DND-41 (cell line): ENCODE results near the gene GPRIN1.
"Not testable (repeated sequence)": the region's sequence is repeated elsewhere in the genome, so short reads cannot be mapped to it uniquely, and the experiment has no call there.

ENCODE experiments used
- ATAC-seq: fragments of 200-7000 bp; cut with Tn5 transposase; 3 replicates; pipeline ENCODE4 v1.9.1; 2021; ENCODE audit warnings: low read depth; ENCODE audit not compliant: insufficient read depth
- DNase-seq: peaks from one replicate; pipeline ENCODE4 v3.0.0-alpha.2; 2020
- H2AFZ ChIP-seq: 2 replicates; pipeline ENCODE4 v1.6.0; 2012; ENCODE audit warnings: low read depth, low read length
- H3K27ac ChIP-seq: 2 replicates; pipeline ENCODE4 v1.5.1; 2012; ENCODE audit warnings: low read length, inconsistent platforms
- H3K27me3 ChIP-seq: fragments of 200-600 bp; sonication (generic); 2 replicates; pipeline ENCODE4 v1.6.0; 2012; ENCODE audit warnings: low read length, mild to moderate bottlenecking, inconsistent platforms; ENCODE audit not compliant: insufficient read depth, poor library complexity
- H3K36me3 ChIP-seq: 2 replicates; pipeline ENCODE4 v1.5.1; 2012; ENCODE audit warnings: low read length, inconsistent platforms; ENCODE audit not compliant: insufficient read depth
- H3K4me1 ChIP-seq: 2 replicates; pipeline ENCODE4 v1.5.1; 2012; ENCODE audit warnings: mild to moderate bottlenecking, low read length; ENCODE audit not compliant: insufficient read depth
- H3K4me2 ChIP-seq: 2 replicates; pipeline ENCODE4 v1.6.0; 2012; ENCODE audit warnings: mild to moderate bottlenecking, moderate library complexity, low read length, inconsistent platforms; ENCODE audit not compliant: insufficient read depth
- H3K4me3 ChIP-seq, 2 experiments: fragments of 200-600 bp in 1 of 2; shearing (Covaris generic) in 1 of 2; 2 replicates each; pipeline ENCODE4 v1.5.1; 2012 to 2016; ENCODE audit warnings: inconsistent platforms in 2 of 2, low read length in 2 of 2, mild to moderate bottlenecking in 2 of 2, low read depth in 1 of 2, moderate library complexity in 1 of 2
- H3K79me2 ChIP-seq: 2 replicates; pipeline ENCODE4 v1.6.0; 2012; ENCODE audit warnings: low read length, inconsistent platforms; ENCODE audit not compliant: insufficient read depth
- H3K9ac ChIP-seq: 2 replicates; pipeline ENCODE4 v1.6.0; 2012; ENCODE audit warnings: low read depth, mild to moderate bottlenecking, inconsistent platforms, low read length, moderate library complexity
- H3K9me3 ChIP-seq: 2 replicates; pipeline ENCODE4 v1.5.1; 2012; ENCODE audit warnings: low read length, moderate library complexity, mild to moderate bottlenecking, inconsistent platforms; ENCODE audit not compliant: insufficient read depth, severe bottlenecking
- H4K20me1 ChIP-seq: 2 replicates; pipeline ENCODE4 v1.6.0; 2012; ENCODE audit warnings: low read length; ENCODE audit not compliant: insufficient read depth
- EZH2 ChIP-seq: IDR thresholded peaks from 3 replicates; pipeline ENCODE4 v1.6.1; 2012; ENCODE audit warnings: borderline replicate concordance, low read depth, mild to moderate bottlenecking, moderate library complexity, low read length, inconsistent platforms; ENCODE audit not compliant: severe bottlenecking
- TF ChIP-seq, protein P1 (sequence below): IDR thresholded peaks from 2 replicates; pipeline ENCODE4 v1.5.1; 2012; ENCODE audit warnings: borderline replicate concordance, low read length, moderate library complexity, mild to moderate bottlenecking; ENCODE audit not compliant: poor library complexity, severe bottlenecking; ENCODE audit errors: extremely low read depth

GPRIN1 gene

DNA sequence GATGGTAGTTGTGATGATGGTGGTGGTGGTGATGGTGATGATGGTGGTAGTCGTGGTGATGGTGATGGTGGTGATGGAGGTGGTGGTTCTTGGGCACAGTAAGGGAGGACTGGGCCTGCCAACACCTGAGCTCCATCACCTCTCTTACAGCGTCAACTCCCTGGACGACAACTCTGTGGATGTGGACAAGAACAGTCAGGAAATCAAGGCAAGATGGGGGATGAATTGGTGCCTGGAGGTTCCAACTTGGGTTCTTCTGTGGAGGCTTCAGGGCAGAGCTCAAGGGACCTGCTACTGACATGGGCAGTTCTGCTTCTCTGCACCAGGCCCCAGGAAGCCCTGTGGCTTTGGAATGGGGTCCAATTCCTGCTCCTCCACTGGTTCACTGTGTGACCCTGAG, 17.4 kb downstream of the GPRIN1 start:
- H3K27ac ChIP-seq = no peak overlapping the region

DNA sequence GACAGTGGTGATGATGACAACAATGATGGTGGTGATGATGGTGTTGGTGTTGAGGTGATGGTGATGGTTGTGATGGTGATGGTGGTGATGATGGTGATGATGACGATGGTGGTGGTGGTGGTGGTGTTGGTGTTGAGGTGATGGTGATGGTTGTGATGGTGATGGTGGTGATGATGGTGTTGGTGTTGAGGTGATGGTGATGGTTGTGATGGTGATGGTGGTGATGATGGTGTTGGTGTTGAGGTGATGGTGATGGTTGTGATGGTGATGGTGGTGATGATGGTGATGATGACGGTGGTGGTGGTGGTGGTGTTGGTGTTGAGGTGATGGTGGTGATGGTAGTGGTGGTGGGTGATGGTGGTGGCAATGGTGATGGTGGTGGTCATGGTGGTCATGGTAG, 18.3 kb downstream of the GPRIN1 start:
- H4K20me1 ChIP-seq, H3K27me3 ChIP-seq, H3K9me3 ChIP-seq, DNase-seq, H3K36me3 ChIP-seq, H3K9ac ChIP-seq, H3K4me1 ChIP-seq, H3K27ac ChIP-seq, H2AFZ ChIP-seq, H3K79me2 ChIP-seq, H3K4me2 ChIP-seq, H3K4me3 ChIP-seq, ATAC-seq: not testable (repeated sequence)

More for the DNA sequence above, 17.4 kb downstream of the GPRIN1 start:
- no peak overlapping the region for H3K4me2 ChIP-seq
- ATAC-seq (no peak), DNase-seq (no peak)
- no peaks in the 10 kb centered on the region for H3K4me1 ChIP-seq
- H2AFZ ChIP-seq = no peak overlapping the region
- H3K79me2 ChIP-seq = no peaks in the 10 kb centered on the region
- no peaks in the 10 kb centered on the region for H3K36me3 ChIP-seq
- TF ChIP-seq, protein P1, sequence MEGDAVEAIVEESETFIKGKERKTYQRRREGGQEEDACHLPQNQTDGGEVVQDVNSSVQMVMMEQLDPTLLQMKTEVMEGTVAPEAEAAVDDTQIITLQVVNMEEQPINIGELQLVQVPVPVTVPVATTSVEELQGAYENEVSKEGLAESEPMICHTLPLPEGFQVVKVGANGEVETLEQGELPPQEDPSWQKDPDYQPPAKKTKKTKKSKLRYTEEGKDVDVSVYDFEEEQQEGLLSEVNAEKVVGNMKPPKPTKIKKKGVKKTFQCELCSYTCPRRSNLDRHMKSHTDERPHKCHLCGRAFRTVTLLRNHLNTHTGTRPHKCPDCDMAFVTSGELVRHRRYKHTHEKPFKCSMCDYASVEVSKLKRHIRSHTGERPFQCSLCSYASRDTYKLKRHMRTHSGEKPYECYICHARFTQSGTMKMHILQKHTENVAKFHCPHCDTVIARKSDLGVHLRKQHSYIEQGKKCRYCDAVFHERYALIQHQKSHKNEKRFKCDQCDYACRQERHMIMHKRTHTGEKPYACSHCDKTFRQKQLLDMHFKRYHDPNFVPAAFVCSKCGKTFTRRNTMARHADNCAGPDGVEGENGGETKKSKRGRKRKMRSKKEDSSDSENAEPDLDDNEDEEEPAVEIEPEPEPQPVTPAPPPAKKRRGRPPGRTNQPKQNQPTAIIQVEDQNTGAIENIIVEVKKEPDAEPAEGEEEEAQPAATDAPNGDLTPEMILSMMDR = no peak
- TF ChIP-seq EZH2 = no peak
- no peaks in the 10 kb centered on the region for H4K20me1 ChIP-seq
- no peaks in the 10 kb centered on the region for H3K27me3 ChIP-seq
- H3K4me3 ChIP-seq = no peak overlapping the region
- H3K9me3 ChIP-seq = peaks cover 4% of the 10 kb centered on the region
- H3K9ac ChIP-seq = no peak overlapping the region

DNA sequence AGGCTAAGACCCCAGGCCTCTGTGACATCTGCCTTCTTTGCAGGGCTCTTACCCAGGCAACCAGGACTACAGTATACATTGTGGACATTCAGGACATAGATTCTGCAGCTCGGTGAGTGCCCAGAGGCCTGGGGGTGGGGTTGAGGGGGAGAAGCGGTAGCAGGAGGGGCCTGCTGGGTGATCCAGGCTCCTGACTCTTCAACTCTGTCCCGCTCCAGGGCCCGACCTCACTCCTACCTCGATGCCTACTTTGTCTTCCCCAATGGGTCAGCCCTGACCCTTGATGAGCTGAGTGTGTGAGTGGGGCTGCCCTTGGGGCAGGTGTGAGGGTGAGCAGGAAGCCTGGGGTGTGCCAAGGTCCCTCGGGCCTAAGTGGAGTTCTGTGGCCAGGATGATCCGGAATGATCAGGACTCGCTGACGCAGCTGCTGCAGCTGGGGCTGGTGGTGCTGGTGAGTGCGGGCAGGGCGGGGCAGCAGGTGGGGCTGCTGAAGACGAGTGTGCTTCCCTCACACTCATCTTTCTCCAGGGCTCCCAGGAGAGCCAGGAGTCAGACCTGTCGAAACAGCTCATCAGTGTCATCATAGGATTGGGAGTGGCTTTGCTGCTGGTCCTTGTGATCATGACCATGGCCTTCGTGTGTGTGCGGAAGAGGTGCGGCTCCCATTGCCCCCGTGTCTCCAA, 19.8 kb downstream of the GPRIN1 start:
- no peak overlapping the region for H3K27ac ChIP-seq
- H3K36me3 ChIP-seq = no peaks in the 10 kb centered on the region
- no peaks in the 10 kb centered on the region for H3K79me2 ChIP-seq
- no peak for ATAC-seq
- no peaks in the 10 kb centered on the region for H3K27me3 ChIP-seq
- H4K20me1 ChIP-seq = no peaks in the 10 kb centered on the region
- TF ChIP-seq EZH2 = no peak
- TF ChIP-seq, protein P1 = no peak
- no peak overlapping the region for H3K4me3 ChIP-seq
- DNase-seq = no peak
- H3K4me1 ChIP-seq = no peaks in the 10 kb centered on the region
- H2AFZ ChIP-seq = no peak overlapping the region
- H3K9ac ChIP-seq = no peak overlapping the region
- peaks cover 12% of the 10 kb centered on the region for H3K9me3 ChIP-seq
- no peak overlapping the region for H3K4me2 ChIP-seq

DNA sequence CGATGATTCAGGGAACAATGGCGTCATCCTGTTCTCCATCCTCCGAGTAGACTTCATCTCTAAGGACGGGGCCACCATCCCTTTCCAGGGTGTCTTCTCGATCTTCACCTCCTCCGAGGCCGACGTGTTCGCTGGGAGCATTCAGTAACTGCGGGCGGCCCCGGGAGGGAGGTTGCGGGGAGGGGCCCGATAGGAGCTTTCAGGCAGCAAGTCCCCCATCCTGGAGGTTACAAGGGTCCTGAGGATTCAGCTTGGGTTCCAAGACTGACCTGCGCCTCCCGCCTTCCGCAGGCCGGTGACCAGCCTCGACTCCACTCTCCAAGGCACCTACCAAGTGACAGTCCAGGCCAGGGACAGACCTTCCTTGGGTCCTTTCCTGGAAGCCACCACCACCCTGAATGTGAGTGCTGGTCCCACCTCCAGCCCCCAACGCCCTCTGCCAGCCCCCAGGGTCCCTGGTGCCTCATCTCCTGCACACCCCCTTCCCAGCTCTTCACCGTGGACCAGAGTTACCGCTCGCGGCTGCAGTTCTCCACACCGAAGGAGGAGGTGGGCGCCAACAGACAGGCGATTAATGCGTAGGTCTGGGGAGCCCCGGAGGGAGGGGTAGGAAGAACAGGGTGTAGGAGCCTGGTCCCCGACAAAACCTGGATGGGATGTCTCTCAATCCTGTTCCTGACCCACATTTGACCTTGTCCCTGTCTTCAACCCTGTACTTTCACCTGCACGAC, 20.8 kb downstream of the GPRIN1 start:
- H3K9me3 ChIP-seq = peaks cover 20% of the 10 kb centered on the region
- no peak overlapping the region for H3K27ac ChIP-seq
- no peaks in the 10 kb centered on the region for H3K36me3 ChIP-seq
- ATAC-seq (no peak), DNase-seq (no peak)
- H3K4me3 ChIP-seq = no peak overlapping the region
- TF ChIP-seq, protein P1 = no peak
- no peak for TF ChIP-seq EZH2
- H3K9ac ChIP-seq = no peak overlapping the region
- H2AFZ ChIP-seq = no peak overlapping the region
- no peaks in the 10 kb centered on the region for H4K20me1 ChIP-seq
- no peak overlapping the region for H3K4me2 ChIP-seq
- no peaks in the 10 kb centered on the region for H3K27me3 ChIP-seq
- no peaks in the 10 kb centered on the region for H3K4me1 ChIP-seq
- H3K79me2 ChIP-seq = no peaks in the 10 kb centered on the region
